GM21423 (cell line): ENCODE results near the gene RCE1.

Experiments used
- ATAC-seq: cut with Tn5 transposase; IDR thresholded peaks from one replicate; pipeline ENCODE4 v1.9.1; 2021; ENCODE audit warnings: mild to moderate bottlenecking, moderate library complexity; ENCODE audit not compliant: unreplicated experiment

RCE1 gene

DNA sequence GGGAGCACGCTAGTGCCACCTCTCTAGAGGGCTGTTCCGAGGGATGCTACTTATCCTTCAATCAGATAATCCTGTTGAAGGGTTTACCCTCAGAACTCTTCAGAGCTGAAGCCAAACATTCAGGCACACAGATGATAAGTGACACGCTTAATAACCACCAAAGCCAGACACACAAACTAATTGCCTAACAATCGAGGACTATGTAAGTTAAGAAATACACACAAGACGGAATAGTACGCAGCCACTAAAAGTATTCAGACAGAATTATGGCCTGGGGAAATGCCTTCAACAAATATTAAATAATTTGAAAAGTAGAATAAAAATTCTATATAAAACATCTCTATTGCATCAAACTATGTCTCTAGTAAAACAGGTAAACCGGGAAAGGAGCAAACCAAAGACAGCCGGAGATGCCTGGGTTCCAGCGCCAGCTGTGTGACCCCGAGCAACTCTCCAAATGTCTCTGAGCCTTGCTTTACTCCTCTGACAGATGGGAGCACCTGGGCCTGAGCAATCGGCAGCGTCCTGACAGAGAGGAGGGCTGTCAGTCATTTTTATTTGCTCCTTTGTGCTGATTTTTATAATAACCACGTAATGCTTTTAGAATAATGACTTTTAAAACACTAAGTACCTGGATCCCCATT, 25.0 kb downstream of the RCE1 start:
- ATAC-seq, result no peak

DNA sequence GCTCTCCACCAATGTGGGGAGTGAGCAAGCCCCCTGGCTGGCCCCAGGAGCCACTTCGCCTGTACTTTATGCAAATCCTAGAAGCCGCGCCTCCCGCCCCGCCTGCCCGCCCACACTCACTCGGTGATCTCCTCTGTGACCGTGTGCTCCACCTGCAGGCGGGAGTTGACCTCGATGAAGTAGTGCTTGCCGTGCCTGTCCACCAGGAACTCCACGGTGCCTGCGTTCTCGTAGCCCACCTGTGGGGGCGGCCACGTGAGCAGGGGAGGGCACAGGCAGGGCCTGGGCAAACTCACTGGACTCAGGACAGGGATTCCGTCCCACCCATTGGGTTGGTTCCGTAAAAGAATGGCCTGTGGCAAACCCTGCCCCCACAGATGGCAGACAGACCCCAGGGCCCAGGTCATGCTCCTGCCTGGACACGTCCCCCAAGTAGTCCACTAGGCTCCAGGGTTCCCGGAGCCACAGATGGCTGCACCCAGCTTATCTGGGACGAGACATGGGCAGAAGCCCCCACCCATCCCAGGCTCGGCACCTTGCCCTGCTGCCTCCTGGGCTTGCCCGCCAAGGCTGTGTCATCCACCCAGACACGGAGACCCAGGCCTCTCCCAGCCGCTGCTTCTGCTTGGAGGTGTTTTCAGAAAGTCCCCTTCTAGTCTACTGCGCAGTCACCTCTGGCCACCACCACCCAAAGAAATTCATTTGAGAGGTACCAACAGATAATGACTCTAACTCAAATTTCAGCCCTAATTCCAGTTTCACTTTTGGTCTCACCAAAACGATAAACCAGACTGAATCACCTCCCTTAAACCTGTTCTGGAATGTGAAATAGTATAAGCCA, 25.7 kb downstream of the RCE1 start:
- peak; percentile 76 for ATAC-seq

DNA sequence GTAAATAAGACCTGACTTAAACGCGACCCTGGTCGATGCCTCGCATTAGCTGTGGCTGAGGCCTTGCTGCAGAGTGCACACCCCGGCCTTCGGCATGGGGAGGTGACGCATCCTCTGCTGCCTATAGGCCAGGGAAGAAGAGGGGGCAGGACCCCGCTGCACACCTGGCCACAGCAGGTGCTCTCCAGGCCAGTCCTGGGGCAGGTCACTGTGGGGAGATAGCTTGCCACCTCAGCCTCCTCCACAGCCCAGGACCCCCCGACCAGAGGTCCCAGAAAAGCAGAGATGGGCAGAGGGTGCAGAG, 26.3 kb downstream of the RCE1 start:
- no peak for ATAC-seq

DNA sequence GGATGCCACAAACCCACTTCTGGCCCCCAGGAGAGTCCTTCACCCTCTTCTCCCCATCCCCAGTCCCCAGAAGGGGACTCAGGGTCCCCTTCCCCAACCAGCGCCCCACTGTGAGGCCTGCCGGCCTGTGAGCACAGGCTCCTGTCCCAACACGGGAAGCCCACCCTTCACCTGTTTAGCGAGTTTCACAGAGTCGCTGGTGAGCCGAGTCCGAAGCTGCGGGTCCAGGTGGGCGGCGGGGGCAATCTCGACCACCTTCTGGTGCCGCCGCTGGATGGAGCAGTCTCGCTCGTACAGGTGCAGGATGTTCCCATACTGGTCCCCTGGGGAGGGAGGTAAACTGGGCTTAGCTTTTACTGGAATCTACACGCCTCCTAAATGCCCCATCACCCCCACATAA, 26.9 kb downstream of the RCE1 start:
- no peak for ATAC-seq

DNA sequence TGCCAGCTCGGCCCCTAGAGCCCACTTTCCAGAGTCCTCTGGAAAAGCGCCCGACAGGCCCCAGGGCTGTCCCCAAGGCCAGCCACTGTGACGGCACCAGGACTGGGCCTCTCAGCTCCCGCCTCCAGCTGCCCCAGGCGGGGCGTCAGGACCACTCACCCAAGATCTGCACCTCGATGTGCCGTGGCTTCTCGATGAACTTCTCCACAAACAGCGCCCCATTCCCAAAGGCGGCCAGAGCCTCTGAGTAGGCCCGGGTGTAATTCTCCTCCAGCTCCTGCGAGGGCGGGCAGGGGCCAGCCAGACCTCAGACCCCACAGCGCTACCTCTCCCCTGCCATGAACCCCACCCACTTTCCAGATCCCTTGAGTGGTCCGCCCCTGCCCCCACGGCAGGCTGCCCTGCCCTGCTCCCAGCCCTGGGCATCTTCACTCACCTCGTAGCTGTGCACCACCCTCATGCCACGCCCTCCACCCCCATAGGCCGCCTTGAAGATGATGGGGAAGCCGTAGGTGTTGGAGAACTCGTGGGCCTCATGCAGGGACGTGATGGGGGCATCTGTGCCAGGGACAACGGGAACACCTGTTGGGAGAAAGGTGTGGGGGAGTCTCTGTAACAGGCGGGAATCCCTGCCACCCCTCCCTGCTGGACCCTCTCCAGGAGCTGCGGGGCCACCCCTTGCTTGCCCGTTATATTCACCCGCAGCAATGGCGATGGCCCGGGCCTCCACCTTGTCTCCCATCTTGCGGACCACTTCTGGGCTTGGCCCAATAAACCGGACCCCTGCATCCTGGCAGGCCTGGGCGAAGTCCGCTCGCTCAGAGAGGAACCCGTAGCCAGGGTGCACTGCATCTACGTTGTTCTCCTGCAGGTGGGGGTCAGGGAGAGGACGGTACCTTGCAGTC, 27.6 kb downstream of the RCE1 start:
- ATAC-seq, result no peak

DNA sequence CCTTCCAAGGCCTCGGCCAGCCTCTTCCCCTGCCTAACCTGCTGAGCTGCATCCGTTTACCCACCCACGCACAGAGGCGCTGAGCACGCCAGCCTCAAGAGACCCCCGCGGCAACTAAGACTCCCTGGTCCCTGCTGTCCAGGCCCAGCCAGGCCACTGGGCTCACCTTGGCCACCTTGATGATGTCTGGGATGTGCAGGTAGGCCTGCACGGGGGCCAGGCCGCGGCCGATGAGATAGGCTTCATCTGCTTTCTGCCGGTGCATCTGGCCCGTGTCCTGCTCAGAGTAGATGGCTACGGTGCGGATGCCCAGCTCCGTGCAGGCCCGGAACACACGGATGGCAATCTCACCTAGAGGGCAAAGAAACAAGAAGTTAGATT, 28.3 kb downstream of the RCE1 start:
- no peak for ATAC-seq

DNA sequence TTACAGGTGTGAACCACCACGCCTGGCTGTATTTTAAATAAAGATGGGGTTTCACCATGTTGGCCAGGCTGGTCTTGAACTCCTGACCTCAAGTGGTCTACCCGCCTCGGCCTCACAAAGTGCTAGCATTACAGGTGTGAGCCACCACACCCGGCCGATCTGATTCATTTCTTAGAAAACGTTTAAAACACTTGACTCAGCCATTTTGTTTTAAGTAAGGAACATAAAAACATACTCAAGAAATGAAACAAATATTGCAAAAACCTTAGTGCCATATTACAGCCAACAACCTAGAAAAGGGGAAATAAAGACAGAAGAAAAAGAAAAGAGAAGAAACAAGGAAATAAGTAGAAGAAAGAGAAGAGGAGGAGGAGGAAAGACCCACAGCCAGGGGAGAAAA, 31.0 kb downstream of the RCE1 start:
- ATAC-seq, result no peak

DNA sequence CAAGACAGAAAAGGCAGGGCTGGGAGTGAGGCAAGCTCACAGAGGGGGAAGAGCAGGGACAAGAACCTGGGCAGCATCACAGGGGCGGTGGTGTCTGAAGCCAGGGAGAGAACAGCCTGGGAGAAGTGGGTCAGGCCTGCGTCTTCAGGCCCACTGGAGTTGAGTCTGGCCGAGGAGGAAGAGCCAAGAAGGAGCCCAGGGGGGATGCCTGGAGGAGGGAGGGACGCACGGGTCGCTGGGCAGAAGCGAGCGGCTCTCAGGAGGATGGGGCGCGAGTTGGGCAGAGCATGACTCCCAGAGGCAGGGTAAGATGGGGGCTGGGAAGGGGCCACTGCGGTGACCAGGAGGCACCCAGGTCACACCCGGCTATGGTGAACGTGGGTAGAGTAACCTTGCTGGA, 32.1 kb downstream of the RCE1 start:
- no peak for ATAC-seq

DNA sequence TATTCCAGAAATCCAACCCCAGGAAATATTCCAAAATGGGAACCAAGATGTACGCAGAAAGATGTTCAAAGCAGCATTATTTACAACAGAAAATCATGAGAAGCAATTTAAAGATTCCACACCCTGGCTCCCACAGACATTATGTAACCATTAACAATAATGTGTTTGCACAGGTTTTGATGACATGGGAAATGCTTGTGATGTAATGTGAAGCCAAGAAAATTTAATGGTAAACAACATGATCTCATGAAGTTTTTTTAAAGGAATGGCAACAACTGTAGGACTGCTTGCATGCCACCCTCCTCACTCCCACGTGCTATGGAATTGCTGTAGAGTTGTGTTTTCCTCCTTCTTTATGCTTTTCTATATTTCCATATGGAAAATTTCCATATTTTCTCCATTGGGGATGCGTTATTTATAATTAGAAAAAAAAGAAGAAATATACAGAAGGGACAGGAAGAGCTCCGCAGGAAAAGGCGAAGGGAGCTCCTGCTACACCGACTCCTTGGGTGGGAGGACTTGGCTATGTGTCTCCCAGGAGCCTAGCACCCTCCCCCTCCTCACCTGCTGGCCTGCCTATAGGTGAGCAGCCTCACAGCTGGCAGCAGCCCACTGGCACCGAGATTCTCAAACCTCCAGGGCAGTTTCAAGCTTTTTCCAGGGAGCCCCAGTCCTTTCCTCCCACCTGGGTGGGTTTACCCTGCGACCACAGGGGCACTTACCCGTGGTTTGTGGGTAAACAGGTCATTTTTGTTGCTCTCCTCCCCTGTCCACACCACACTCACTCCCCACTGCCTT, 34.5 kb downstream of the RCE1 start:
- no peak for ATAC-seq

DNA sequence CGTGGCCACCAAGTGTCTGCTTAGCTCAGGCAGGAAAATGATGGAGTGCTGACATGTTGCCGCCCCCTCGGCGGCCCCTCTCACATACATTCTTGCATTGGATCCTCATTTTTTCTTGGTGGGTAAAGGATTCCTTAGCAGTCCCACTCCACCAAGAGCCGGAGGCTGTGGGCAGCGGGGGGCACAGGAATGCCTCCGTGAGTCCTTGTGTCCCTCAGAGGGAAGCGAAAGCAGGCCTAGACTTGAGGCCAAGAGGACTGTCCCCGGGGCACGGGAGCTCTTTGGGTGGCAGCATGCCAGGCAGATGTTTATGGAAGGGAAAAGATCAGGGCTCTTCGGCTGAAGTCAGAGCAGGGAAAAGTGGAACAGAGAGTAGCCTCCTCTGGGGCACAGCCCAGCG, 35.2 kb downstream of the RCE1 start:
- ATAC-seq, result no peak

DNA sequence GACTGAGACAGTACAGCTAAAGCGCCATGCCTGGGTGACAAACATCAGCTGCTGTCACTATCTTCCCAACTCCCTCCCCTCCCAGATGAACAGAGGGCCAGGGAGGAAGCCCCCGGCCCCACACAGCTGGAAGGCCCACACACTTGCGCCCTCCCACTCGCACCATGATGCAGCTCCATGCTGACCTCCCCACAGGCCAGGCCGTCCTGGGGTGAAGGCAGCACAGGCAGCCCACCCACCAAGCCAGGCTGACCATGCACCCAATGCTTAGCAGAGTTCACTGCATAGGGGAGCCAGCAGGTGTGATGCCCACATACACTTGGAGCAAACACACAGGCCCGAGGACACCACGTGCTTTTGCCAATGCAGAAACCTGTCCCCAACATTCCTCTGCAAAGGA, 35.8 kb downstream of the RCE1 start:
- ATAC-seq, result no peak

DNA sequence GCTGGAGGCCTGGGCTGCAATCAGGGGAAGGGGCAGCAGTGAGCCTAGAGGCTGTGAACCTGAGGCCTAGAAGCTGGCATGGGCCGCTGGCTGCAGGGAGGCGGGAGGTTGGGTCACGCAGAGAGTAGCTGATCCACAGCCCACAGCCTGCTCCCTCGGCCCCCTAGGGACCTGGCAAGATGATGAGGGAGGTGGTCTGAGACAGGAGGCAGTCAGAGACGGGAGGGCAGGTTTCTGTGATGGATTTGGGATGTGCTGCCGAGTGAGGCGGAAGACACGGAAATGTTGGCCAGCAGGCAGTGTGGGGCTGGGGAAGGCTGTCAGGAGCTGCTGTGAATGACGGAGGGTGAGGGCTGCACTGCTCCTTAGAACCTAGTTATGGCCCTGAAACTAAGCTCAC, 36.3 kb downstream of the RCE1 start:
- ATAC-seq, result no peak

DNA sequence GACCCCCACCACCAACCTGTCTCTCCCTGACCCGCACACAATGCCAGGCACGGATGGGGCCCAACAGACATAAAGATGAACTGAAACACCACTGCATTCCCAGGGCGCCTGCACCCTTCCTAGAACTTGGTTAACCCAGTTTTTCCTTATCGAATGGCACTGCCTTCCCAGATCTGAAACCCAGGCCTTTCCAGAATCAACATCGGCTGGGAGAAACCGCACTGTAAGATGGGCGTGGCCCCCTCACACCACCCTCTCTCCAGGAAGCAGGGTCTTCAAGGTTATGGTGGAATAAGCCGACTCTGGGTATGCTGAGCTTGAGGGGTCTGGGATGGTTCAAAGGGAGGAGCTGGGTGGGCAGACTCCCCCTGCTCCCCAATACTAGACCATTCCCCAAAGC, 36.8 kb downstream of the RCE1 start:
- ATAC-seq, result no peak

DNA sequence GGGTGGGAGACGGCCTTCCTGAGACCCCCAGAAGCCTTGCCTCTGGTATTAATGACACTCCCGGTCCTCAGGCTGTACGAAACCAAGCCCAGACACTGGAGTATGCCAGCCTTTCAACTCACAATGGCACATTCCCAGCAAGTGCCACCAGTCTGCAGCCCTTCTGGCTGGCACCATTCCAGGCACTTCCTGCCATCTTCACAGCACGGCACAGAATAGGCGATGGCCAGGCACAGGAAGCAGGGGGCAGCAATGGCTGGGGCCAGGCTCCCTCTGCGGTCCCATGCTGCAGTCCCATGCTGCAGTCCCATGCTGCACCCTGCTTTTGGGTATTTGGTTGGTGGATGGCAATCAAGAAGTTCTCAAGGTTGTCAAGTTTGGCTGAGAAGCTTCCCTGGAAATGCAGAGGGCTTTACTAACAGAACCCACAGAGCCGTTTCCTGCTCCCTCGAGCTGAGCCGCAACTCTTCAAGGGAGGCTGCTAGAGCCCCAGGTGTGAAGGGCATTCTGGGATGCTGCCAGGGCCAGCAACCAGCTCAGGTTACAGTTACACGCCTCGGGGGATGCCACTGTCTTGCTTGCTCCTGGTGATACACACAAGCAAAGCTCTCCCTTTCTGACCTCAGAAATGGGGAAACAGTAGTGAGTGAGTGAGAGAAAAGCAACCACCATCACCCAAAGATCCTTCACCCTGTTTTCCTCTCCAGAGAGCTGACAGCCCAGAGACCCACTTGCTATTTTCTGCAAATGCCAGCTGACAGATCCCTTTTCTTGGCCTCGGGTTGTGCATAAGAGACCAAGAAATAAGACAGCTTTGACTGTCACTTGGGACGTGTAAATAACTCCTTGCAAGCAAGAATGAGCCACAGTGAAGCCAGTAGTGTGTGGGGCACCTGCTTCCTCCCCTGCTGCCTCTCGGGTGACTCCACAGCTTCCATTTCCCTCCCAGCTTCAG, 37.5 kb downstream of the RCE1 start:
- ATAC-seq, result no peak

DNA sequence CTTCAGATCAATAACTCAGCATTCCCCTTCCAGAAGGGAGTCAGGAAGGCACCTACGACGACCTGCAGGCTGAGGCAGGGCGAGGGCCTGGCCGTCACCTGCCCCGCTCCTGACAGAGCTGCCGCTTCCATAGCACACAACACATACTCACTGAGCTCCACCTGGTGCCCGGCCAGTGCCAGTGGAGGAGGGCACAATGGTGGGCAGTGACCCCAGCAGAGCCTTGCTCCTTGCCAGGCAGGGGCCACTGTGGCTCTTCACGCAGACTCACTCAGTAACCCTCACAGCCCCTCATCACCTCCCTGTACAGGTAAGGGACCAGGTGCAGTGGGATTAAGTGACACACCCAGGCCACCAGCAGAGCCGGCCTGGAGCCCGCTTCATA, 38.2 kb downstream of the RCE1 start:
- no peak for ATAC-seq

DNA sequence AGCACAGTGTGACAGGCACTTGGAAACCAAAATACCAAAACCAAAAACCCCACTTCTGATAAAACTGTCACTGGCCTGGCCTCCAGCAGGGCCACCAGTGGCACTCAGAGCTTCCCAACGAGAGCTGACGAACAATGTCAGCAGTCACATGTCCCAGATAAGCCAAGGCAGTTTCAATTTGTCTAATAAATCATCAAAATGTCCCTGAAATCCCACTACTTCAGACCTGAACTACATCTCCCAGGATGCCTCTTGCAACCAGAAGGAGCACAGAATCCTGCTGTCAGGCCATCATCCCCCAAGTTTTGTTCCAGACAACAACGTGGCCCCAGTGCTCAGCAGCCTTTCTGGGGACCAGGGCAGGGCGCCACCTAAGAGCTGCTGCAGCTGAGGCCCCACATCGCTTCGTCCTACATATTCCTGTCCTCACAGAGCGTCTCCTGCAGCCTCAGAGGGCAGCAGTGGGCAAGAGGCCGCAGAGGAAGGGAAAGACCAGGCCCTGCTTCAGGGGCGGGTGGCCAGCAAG, 38.7 kb downstream of the RCE1 start:
- ATAC-seq, result no peak

DNA sequence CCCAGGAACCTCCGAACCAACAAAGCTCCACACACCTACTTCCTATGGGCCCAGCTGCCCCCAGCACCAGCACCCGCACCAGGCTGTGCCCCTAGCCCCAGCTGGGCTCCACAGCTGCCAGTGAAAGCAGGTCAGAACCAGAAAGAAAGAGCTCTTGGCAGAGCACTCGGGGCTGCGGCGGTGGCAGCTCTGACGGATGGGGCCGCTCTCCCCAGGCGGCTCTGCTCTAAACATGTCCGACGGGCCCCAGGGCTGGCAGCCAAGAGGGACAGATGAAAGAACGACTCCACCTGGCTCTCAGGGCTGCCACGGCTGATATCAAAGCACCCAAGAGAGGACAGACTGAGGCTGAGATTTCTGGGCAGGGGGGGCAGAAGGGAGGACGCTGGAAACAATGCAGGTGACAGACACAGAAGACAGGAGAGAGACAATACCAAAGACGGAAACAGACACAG, 39.3 kb downstream of the RCE1 start:
- ATAC-seq, result no peak

DNA sequence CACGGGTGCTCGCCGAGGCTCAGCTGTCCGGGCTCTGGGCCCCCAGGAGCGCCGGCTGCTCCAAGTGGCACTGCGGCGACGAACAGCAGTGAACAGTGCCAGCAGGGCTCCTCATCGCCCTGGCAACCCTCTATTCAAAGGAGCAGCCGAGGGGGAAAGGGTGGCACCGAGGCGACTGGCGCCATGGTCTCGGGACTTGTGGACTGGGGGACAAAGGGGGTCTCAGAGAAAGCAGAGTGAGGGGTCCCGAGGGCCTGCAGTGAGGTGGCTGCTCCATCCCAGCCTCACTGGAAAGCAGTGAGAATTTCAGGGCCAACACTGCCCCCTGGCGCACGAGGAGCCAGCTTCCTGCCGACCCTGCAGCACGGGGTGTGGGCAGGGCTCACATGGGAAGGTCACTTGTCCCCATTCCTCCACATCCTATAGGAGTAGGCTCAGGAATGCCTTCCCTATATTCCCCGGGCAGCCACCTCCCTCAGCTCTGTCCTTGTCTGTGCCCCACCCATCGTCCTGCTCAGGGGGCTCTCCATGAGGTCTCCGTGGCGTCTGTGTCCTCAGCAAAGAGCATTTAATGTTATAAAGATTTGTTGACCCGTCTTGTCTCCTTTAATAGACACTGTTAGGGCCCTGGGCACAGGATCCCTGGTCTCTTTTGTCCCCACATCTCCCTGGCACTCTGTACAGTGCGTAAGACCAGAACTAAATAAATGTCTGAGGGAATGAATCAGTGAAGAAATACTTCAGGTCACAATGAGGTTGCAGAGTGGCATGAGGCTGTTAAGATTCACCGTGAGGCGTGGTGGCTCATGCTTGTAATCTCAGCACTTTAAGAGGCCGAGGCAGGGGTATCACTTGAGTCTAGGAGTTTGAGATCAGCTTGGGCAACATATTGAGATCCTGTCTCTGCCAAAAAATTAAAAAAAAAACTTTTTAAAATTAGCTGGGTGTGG, 40.0 kb downstream of the RCE1 start:
- ATAC-seq, result no peak

DNA sequence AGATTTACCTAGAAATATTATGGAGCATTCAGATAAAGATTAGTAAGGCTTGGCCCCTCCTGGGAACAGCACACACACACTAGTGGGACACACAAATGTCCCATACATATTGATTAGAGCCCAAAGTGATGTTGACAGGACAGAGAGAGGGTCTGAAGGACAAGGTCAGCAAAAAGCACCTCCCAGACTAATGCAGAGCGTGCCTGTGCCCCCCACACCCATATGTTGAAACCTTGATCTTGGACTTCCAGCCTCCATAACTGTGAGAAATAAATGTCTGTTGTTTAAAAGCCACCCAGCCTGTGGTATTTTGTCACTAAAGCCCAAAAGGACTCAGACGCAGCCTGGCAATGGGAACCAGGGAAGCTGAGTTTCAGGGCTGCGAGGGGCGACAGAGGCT, 41.2 kb downstream of the RCE1 start:
- no peak for ATAC-seq
